GM18499 (cell line): ENCODE data around the gene GPR39.

Source experiments
- ATAC-seq: cut with Tn5 transposase; IDR thresholded peaks from one replicate; pipeline ENCODE4 v1.9.1; 2021; ENCODE audit warnings: moderate number of reproducible peaks; ENCODE audit not compliant: insufficient read depth, unreplicated experiment

GPR39 gene

GRCh38 chr2:132407784-132408183, 8.8 kb upstream of the GPR39 start:
- no peak for ATAC-seq

- no peak for ATAC-seq
Observed at GRCh38 chr2:132412021-132412420, 4.6 kb upstream of the GPR39 start.

- no peak for ATAC-seq
Observed at GRCh38 chr2:132414081-132414480, 2.5 kb upstream of the GPR39 start.

GRCh38 chr2:132415256-132415914, 1.2 kb upstream of the GPR39 start:
- ATAC-seq = no peak

- no peak for ATAC-seq
Observed at GRCh38 chr2:132415915-132416722, 486 bp upstream of the GPR39 start.

- ATAC-seq = no peak
Observed at GRCh38 chr2:132417430-132418035, 928 bp downstream of the GPR39 start.

- ATAC-seq = no peak
Observed at GRCh38 chr2:132419235-132419634, 2.6 kb downstream of the GPR39 start.

- ATAC-seq = no peak
Observed at GRCh38 chr2:132419941-132420340, 3.3 kb downstream of the GPR39 start.

GRCh38 chr2:132420816-132421805, 4.5 kb downstream of the GPR39 start:
- ATAC-seq = no peak

- ATAC-seq = no peak
Observed at GRCh38 chr2:132422736-132423135, 6.1 kb downstream of the GPR39 start.

- ATAC-seq = no peak
Observed at GRCh38 chr2:132424526-132425121, 8.0 kb downstream of the GPR39 start.

GRCh38 chr2:132426033-132426432, 9.4 kb downstream of the GPR39 start:
- no peak for ATAC-seq

- no peak for ATAC-seq
Observed at GRCh38 chr2:132426656-132427055, 10.1 kb downstream of the GPR39 start.

GRCh38 chr2:132429351-132429750, 12.7 kb downstream of the GPR39 start:
- ATAC-seq = no peak

- no peak for ATAC-seq
Observed at GRCh38 chr2:132429941-132430573, 13.5 kb downstream of the GPR39 start.

GRCh38 chr2:132430895-132431294, 14.3 kb downstream of the GPR39 start:
- no peak for ATAC-seq

- ATAC-seq = no peak
Observed at GRCh38 chr2:132437852-132438669, 21.5 kb downstream of the GPR39 start.

GRCh38 chr2:132438691-132439090, 22.1 kb downstream of the GPR39 start:
- ATAC-seq = no peak
